Right ventricle myocardium superior (tissue), 1 donor: ENCODE data around the gene CELA3B. TPM values are rescaled to one million over a fixed set of nuclear protein-coding genes. Genes with fewer than 3 reads are reported as not detected.
"Not testable (repeated sequence)": the region's sequence is repeated elsewhere in the genome, so short reads cannot be mapped to it uniquely, and the experiment has no call there.

Experiments
- ATAC-seq: fragments of 200-7000 bp; cut with Tn5 transposase; one replicate; pipeline ENCODE4 v1.9.1; 2020; ENCODE audit warnings: mild to moderate bottlenecking; ENCODE audit not compliant: poor library complexity
- DNase-seq: peaks from one replicate; pipeline ENCODE4 v3.0.0-alpha.2; 2020
- intact Hi-C: fragments of 100-400 bp; cut with DNase I; formaldehyde crosslinking; loops from one replicate; pipeline ENCODE4 v1.11.2; 2022
- total RNA-seq: library from RNA; stranded (reverse); fragmentation: NEBNext Ultra II Directional; extraction: Animal tissue kit (Norgen Biotek cat#: 25700); gene quantifications from one replicate; pipeline ENCODE4 v1.2.1, GENCODE V29; 2021
- donor health status: DM: no; HTN: yes; CAD: no; lungs with severe emphysema.

Gene CELA3B
- total RNA-seq, 1 donor from 2014 or later: not detected

DNA sequence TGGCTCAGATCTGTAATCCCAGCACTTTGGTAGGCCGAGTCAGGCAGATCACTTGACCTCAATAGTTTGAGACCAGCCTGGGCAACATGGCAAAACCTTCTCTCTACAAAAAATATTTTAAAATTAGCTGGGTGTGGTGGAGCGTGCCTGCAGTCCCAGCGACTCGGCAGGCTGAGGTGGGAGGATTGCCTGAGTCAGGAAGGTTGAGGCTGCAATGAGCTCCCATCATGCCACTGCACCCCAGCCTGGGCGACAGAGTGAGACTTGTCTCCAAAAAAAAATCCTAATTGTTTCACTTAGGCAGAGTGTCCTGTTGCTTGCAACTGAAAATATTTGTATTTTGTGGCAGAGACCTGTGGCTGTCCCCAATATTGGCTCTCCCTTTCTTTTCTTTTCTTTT, 7.8 kb upstream of the CELA3B start:
- DNase-seq, intact Hi-C loops, ATAC-seq: not testable (repeated sequence)

DNA sequence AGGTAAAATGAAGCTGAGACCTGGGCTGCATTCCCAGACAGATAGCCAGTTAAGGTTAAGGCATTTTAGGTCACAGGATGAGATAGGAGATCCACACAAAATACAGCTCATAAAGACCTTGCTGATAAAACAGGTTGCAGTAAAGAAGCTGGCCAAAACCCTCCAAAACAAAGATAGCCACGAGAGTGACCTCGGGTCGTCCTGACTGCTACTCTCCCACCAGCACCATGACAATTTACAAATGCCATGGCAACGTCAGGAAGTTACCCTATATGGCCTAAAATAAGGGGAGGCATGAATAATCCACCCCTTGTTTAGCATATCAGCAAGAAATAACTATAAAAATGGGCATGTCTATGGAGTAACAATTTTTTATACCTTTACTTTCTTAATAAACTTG, 6.3 kb upstream of the CELA3B start:
- intact Hi-C loops, ATAC-seq, DNase-seq: not testable (repeated sequence)

DNA sequence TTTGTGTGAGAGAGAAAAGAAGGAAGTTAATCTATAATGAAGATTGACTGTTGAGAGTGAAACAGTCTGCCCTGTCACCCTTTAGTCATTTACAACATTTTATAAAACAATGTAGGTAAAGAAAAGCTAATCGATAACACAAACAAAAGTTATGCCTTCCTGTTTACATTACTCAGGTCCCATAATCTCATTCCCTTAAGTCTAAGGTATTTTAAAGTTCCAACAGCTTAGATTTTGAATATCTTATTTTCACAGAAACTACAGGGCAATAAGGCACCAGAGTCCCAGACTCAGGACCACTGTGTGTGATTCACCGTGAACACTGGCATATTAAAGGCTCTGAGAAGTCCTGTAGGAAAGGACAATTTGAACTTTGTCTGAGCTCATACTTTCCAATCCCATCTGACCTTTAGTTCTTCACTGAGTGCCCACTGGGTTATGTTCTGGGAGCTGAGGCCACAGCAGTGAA, 3.8 kb upstream of the CELA3B start:
- intact Hi-C loops, ATAC-seq: not testable (repeated sequence)

DNA sequence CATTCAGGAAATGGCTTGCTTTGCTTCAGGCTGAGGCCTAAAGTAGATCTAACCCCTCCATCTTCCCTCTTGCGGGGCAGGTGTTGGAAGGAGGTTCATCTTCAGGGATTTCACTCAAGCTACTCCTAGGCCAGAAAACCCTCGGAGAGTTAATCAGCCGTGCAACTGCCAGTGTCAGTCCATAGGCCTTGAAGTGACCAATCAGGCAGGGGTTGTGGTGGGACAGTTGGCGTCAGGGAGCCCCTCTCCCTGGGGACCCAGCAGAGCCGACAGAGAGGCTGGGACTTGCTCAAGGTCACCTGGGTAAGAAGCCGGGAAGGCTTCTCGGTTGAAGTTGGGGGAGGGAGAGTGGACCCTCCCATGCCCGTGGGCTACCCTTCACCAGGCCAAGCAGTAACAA, 2.9 kb upstream of the CELA3B start:
- intact Hi-C loops, DNase-seq, ATAC-seq: not testable (repeated sequence)

More for the DNA sequence above, 3.8 kb upstream of the CELA3B start:
- not testable (repeated sequence) for DNase-seq

DNA sequence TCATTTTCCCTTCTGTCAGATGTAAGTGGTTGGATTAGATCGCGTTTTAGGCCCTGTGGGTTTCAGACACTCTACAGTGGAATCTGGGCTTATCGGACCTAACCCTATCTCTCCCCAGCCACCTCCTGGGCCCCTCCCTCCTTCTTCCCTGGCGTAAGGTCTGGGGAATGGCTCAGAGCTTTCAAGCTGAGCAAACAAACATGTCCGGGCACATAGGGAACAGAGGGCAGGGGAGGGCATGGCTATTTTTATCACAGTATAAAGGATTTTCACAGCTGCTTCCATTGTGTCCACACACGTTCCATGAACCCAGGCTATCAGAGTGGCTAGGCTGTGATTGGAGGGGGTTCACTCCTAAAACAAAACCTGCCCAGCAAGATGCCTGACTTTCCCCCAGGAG, 2.1 kb upstream of the CELA3B start:
- intact Hi-C loops, DNase-seq: not testable (repeated sequence)
- peak; percentile 85 for ATAC-seq

DNA sequence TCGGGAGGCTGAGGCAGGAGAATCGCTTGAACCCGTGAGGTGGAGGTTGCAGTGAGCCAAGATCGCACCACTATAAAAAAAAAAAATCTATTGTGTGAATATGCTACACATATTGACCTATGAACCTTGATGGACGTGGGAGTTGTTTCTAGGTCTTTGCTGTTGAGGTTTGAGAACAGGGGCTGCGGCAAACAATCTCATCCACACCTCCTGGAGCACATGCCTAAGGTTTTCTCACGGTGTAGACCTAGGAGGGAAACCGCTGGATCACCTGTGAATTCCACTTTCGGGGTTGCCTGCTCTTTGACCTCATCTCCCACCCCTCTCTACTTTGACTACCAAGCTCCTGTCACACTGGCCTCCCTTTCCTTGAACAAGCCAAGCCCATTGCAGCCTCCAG, 1.5 kb upstream of the CELA3B start:
- DNase-seq, ATAC-seq, intact Hi-C loops: not testable (repeated sequence)

DNA sequence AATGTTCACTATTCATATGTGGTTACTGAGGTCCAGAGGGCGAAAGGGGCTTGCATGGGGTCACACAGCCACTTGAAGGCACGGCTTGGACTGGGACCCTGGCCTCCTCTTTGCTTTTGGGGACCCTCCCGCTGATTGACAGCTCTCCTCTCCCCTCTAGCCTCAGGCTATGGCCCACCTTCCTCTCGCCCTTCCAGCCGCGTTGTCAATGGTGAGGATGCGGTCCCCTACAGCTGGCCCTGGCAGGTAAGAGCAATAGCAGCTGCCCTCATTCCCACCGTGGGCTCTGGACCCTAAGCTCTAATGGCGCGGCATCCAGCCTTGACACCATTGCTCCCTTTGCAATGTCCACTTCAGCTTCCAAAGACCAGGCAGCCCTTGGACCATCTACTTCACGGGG, 1.4 kb downstream of the CELA3B start:
- DNase-seq, intact Hi-C loops, ATAC-seq: not testable (repeated sequence)

DNA sequence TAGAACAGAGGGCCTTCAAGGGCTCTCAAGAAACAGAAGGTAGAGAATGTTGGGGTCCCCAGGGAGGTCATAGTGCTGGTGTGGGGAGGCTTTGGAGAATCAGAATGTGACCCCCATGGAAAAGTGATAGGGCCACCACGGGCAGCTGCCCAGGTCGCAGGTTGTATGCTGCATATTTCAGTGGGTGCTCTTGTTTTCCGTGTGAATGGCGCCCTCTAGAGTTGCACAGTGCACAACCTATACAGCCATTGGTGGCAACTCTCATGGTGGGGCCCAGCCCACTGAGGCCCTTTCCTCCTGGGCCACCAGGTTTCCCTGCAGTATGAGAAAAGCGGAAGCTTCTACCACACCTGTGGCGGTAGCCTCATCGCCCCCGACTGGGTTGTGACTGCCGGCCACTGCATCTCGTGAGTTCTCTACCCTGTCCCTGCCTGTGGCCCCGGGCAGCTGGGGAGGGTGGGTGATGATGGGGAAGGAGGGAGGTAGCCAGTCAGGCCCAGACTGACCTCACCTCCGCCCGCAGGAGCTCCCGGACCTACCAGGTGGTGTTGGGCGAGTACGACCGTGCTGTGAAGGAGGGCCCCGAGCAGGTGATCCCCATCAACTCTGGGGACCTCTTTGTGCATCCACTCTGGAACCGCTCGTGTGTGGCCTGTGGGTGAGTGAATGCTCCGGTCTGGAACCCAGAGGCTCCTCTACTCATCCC, 3.8 kb downstream of the CELA3B start:
- ATAC-seq: peak; percentile 68
- DNase-seq, intact Hi-C loops: not testable (repeated sequence)

DNA sequence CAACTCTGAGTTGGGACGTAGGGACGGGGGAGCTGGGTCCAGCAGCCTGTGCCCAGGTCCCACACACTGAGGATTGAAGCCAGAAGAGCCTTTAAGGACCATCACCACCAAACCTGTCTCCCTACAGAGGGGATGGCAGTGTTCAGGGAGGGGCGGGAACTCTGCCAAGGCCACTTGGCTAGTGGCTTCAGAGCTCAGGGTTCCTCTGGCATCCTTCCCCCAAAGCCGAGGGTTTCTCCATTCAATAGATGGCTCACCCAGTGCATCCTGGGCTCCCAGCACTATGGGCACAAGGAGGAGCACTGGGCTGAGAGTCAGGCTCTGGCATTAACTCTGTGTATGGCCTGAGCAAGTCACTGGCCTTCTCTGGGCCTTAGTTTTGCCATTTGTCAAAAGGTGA, 4.4 kb downstream of the CELA3B start:
- intact Hi-C loops, DNase-seq, ATAC-seq: not testable (repeated sequence)

DNA sequence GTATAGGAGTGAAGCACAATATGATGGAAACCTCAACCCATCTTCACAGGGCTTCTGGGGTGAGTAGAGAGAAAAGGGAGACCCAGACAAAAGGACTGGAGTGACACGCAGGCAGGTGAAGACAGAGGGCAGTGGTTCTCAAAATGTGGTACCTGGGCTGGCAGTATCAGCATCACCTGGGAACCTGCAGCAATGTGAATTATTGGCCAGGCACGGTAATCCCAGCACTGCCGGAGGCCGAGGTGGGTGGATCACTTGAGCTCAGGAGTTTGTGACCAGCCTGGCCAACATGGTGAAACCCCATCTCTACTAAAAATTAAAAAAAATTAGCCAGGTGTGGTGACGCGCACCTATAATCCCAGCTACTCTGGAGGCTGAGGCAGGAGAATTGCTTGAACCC, 5.3 kb downstream of the CELA3B start:
- ATAC-seq, DNase-seq, intact Hi-C loops: not testable (repeated sequence)

DNA sequence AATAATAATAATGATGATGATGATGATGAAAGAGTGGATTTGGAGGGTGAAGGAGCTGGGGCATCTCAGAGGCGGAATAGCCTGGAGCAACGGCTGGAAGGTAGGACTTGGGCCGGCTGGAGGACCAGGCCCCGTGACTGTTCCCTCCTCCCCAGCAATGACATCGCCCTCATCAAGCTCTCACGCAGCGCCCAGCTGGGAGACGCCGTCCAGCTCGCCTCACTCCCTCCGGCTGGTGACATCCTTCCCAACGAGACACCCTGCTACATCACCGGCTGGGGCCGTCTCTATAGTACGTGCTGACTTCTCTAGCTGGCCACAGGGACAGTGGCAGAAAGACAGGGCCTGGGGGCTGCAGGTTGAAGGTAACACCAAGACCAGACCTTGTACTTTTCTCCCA, 6.7 kb downstream of the CELA3B start:
- ATAC-seq, DNase-seq, intact Hi-C loops: not testable (repeated sequence)

DNA sequence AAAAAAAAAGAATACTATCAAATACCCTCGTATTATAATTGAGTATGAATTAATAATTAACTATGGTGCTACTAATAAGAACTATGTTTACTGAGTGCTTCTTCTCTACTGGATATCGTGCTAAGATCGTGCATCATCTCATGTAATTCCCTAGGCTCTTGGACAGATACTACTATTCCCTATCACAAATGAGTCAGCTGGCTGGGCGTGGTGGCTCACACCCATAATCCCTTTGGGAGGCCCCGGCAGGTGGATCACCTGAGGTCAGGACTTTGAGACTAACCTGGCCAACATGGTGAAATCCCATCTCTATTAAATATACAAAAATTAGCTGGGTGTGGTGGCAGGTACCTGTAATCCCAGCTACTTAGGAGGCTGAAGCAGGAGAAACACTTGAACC, 9.1 kb downstream of the CELA3B start:
- DNase-seq, ATAC-seq, intact Hi-C loops: not testable (repeated sequence)

DNA sequence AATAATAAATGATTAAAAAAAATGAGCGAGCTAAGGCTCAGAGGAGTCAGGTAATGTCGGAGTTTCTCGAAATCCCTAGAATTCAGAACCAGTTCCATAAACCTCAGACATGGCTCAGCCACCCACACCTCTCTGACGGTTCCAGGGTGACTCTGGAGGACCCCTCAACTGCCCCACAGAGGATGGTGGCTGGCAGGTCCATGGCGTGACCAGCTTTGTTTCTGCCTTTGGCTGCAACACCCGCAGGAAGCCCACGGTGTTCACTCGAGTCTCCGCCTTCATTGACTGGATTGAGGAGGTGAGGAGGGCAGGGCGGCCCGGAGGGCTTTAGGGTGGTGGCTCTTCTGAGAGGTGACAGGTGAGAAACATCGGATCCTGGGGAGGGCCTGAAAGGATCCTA, 9.6 kb downstream of the CELA3B start:
- DNase-seq, intact Hi-C loops, ATAC-seq: not testable (repeated sequence)

DNA sequence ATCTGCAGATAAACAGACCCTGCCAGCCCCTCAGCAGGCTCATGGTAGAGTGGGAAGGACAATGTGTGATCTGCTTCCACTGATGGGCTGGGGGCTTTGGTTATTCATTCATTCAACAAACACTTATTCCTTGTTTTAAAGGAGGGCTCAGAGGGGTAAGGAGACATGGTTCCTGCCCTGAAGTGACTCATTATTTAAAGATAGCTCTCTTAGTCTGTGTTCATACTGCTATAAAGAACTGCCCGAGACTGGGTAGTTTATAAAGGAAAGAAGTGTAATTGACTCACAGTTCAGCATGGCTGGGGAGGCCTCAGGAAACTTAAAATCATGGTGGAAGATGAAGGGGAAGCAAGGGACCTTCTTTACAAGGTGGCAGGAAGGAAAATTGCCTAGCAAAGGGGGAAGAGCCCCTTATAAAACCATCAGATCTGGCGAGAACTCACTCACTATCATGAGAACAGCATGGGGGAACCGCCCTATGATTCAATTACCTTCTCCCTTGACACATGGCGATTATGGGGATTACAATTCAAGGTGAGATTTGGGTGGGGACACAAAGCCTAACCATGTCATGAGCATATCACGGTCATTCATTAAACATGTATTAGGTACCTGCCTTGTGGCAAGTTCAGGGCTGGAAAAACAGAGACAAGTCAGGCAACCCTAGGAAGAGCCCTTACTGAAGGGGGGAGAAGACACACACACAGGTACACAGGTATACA, 13.0 kb downstream of the CELA3B start:
- DNase-seq, ATAC-seq, intact Hi-C loops: not testable (repeated sequence)

DNA sequence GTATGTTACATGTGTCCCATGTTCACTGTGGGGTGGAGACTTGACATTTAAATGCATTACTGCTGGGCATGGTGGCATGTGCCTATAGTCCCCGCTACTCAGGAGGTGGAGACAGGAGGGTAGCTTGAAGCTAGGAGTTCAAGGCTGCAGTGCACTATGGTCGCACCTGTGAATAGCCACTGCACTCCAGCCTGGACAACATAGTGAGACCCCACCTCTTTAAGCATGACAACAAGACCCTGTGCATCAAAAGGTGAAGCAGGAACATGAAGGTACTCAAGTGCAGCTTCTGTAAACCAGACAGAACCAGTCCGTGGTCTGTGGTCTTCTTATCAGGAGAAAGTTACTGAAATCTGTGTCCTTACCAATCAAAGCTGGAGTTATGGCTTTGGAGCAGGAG, 15.4 kb downstream of the CELA3B start:
- intact Hi-C loops, DNase-seq, ATAC-seq: not testable (repeated sequence)

DNA sequence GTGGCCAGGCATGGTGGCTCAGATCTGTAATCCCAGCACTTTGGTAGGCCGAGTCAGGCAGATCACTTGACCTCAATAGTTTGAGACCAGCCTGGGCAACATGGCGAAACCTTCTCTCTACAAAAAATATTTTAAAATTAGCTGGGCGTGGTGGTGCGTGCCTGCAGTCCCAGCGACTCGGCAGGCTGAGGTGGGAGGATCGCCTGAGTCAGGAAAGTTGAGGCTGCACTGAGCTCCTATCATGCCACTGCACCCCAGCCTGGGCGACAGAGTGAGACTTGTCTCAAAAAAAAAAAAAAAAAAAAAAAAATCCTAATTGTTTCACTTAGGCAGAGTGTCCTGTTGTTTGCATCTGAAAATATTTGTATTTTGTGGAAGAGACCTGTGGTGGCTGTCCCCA, 17.9 kb downstream of the CELA3B start:
- intact Hi-C loops, DNase-seq, ATAC-seq: not testable (repeated sequence)

DNA sequence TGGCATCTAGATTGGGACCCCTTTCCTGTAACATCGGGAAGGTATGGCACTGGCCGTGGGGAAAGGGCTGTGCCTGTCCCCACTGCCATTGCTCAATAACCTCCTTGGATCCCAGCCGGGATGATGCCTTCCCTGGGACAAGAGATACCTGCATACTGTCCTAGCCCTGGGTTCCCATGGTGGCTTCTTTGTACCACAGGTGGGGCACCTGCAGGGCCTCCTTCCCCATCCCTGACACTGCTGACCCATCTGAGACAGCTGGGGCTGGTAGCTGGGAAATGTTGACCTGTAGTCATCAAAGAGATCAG, 19.8 kb downstream of the CELA3B start:
- DNase-seq, intact Hi-C loops, ATAC-seq: not testable (repeated sequence)

DNA sequence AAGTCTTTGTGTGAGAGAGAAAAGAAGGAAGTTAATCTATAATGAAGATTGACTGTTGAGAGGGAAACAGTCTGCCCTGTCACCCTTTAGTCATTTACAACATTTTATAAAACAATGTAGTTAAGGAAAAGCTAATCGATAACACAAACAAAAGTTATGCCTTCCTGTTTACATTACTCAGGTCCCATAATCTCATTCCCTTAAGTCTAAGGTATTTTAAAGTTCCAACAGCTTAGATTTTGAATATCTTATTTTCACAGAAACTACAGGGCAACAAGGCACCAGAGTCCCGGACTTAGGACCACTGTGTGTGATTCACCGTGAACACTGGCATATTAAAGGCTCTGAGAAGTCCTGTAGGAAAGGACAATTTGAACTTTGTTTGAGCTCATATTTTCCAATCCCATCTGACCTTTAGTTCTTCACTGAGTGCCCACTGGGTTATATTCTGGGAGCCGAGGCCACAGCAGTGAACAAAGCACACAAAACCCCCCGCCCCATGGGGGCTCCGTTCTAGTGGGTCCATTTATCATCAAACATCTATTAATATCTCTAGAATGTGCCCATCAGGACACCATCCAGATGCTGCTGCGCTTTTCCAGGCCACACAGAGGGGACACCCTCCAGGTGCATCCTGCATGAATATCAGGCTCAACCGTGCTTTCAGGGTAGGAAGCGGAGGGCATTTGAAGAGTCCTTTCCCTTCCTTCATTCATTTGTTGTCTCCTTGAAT, 21.2 kb downstream of the CELA3B start:
- ATAC-seq, DNase-seq, intact Hi-C loops: not testable (repeated sequence)
